HG03558 (cell line): ENCODE data around the gene LRRC72.
A peak's percentile ranks its signal among the peaks of the same experiment; 100 is the strongest.
"Not testable (repeated sequence)": the region's sequence is repeated elsewhere in the genome, so short reads cannot be mapped to it uniquely, and the experiment has no call there.

ENCODE experiments used
- ATAC-seq: cut with Tn5 transposase; IDR thresholded peaks from one replicate; pipeline ENCODE4 v1.9.1; 2021; ENCODE audit warnings: moderate number of reproducible peaks; ENCODE audit not compliant: unreplicated experiment; ENCODE audit errors: extremely low read depth

LRRC72 gene

GRCh38 chr7:16564909-16565426 is 38.3 kb downstream of the LRRC72 start:
- ATAC-seq, result peak; percentile 61

- ATAC-seq, result no peak
Measured at GRCh38 chr7:16571941-16572340, 45.3 kb downstream of the LRRC72 start.

- no peak for ATAC-seq
Measured at GRCh38 chr7:16579216-16579615, 52.6 kb downstream of the LRRC72 start.

GRCh38 chr7:16581286-16581685 is 54.7 kb downstream of the LRRC72 start:
- ATAC-seq, result no peak

- ATAC-seq, result no peak
Measured at GRCh38 chr7:16583834-16584233, 57.2 kb downstream of the LRRC72 start.

- ATAC-seq, result no peak
Measured at GRCh38 chr7:16585540-16585939, 58.9 kb downstream of the LRRC72 start.

GRCh38 chr7:16586081-16586874 is 59.7 kb downstream of the LRRC72 start:
- no peak for ATAC-seq

- no peak for ATAC-seq
Measured at GRCh38 chr7:16587129-16587528, 60.5 kb downstream of the LRRC72 start.

GRCh38 chr7:16587790-16588189 is 61.2 kb downstream of the LRRC72 start:
- ATAC-seq, result no peak

GRCh38 chr7:16589881-16590280 is 63.3 kb downstream of the LRRC72 start:
- ATAC-seq, result no peak

GRCh38 chr7:16590424-16590823 is 63.8 kb downstream of the LRRC72 start:
- ATAC-seq, result no peak

GRCh38 chr7:16592395-16592794 is 65.8 kb downstream of the LRRC72 start:
- ATAC-seq, result no peak

GRCh38 chr7:16594061-16594460 is 67.4 kb downstream of the LRRC72 start:
- no peak for ATAC-seq

- no peak for ATAC-seq
Measured at GRCh38 chr7:16594676-16595075, 68.1 kb downstream of the LRRC72 start.

GRCh38 chr7:16595596-16595995 is 69.0 kb downstream of the LRRC72 start:
- not testable (repeated sequence) for ATAC-seq

GRCh38 chr7:16598015-16598414 is 71.4 kb downstream of the LRRC72 start:
- ATAC-seq, result no peak

GRCh38 chr7:16599860-16600259 is 73.2 kb downstream of the LRRC72 start:
- ATAC-seq, result no peak

GRCh38 chr7:16603633-16604032 is 77.0 kb downstream of the LRRC72 start:
- no peak for ATAC-seq

- ATAC-seq, result no peak
Measured at GRCh38 chr7:16604054-16604453, 77.4 kb downstream of the LRRC72 start.

GRCh38 chr7:16606704-16607103 is 80.1 kb downstream of the LRRC72 start:
- no peak for ATAC-seq

GRCh38 chr7:16609842-16610450 is 83.3 kb downstream of the LRRC72 start:
- peak; percentile 74 for ATAC-seq

- no peak for ATAC-seq
Measured at GRCh38 chr7:16611711-16612110, 85.1 kb downstream of the LRRC72 start.
